Measurements from ENCODE around the gene HAPLN3. TPM values are rescaled to one million over a fixed set of nuclear protein-coding genes. Genes with fewer than 3 reads are reported as not detected.

The HAPLN3 gene
- polyA plus RNA-seq, 2 of the 4 experiments (the other 2 are of a cell fraction), result 8.5 to 39.7 TPM

- TF ChIP-seq MAFK (IDR thresholded peaks at IDR 0.05; ENCODE audit: partially characterized antibody), result no peak
- no peak for TF ChIP-seq NR3C1 (IDR thresholded peaks at IDR 0.05)
- TF ChIP-seq KDM1A (IDR thresholded peaks at IDR 0.05; ENCODE audit: low read depth), result no peak
- no peak for TF ChIP-seq MAX (IDR thresholded peaks at IDR 0.05)
- no peak for TF ChIP-seq KDM5A (IDR thresholded peaks at IDR 0.05)
- no peak for TF ChIP-seq POLR2AphosphoS2 (conservative IDR thresholded peaks at IDR 0.05; ENCODE audit: low read length)
- no peak for TF ChIP-seq REST (IDR thresholded peaks at IDR 0.05)
- no peak for TF ChIP-seq ZSCAN20 (CRISPR knock-in tag; IDR thresholded peaks at IDR 0.05)
- no peak for TF ChIP-seq CBX8 (IDR thresholded peaks at IDR 0.05)
- TF ChIP-seq NPAS2 (CRISPR knock-in tag; IDR thresholded peaks at IDR 0.05; ENCODE audit: borderline replicate concordance), result no peak
- no peaks in the 10 kb centered on the region for H3K9me3 ChIP-seq
- ChIA-PET POLR2A (no interaction called here), CTCF (interaction anchor here (0.8 to 4.3 kb wide), 5 partner anchors 8 to 314 kb away, joined by 4 to 23 read pairs (median 15); no protein-coding TSS in a partner anchor)
- 10% methylated on average over 1 of the region's 1 CpG for WGBS (ENCODE audit: missing lambda C conversion rate)
- H3K27ac ChIP-seq, result no peak overlapping the region
- H3K4me1 ChIP-seq, result no peaks in the 10 kb centered on the region
- no peak for DNase-seq (ENCODE audit: low read depth in 1 of 2, low spot score in 1 of 2)
- H3K4me2 ChIP-seq, result no peak overlapping the region
- no peak overlapping the region for H3K4me3 ChIP-seq
- no peak for FAIRE-seq
- ATAC-seq, result no peak
These were observed 31.9 kb downstream of the HAPLN3 start for GRCh38 chr15:88863412-88863811.

GRCh38 chr15:88860212-88860611 is 35.1 kb downstream of the HAPLN3 start:
- FAIRE-seq (no peak), ATAC-seq (peak in 1 of 2 experiments; percentile 18; a peak in 1 of 6 replicates)
- POLR2A ChIA-PET, result no interaction called here

GRCh38 chr15:88859550-88859949 is 35.8 kb downstream of the HAPLN3 start:
- Histone ChIP-seq H3K4me1 (no peaks in the 10 kb centered on the region), H3K4me2 (no peak overlapping the region), H3K4me3 (no peak overlapping the region), H3K9me3 (peaks cover 18% of the 10 kb centered on the region), H3K27ac (no peak overlapping the region)
- ChIA-PET CTCF (interaction anchor here (1.4 to 4.3 kb wide), 2 partner anchors 11 to 307 kb away, joined by 4 to 23 read pairs; no protein-coding TSS in a partner anchor), POLR2A (no interaction called here)
- TF ChIP-seq RNF2 (IDR thresholded peaks at IDR 0.05; ENCODE audit: borderline replicate concordance, low read depth) (no peak), ZFP36 (IDR thresholded peaks at IDR 0.05; ENCODE audit: borderline replicate concordance, partially characterized antibody) (peak; percentile 15)
- 50% methylated on average over 7 of the region's 7 CpGs for WGBS (ENCODE audit: missing lambda C conversion rate)
- ATAC-seq (peak in 1 of 2 experiments; percentile 29; a peak in 3 of 6 replicates), FAIRE-seq (no peak), DNase-seq (ENCODE audit: low read depth in 1 of 2, low spot score in 1 of 2) (no peak)

More at GRCh38 chr15:88860212-88860611, 35.1 kb downstream of the HAPLN3 start:
- no peak for DNase-seq (ENCODE audit: low read depth in 1 of 2, low spot score in 1 of 2)
- 26% methylated on average over 5 of the region's 7 CpGs for WGBS (ENCODE audit: missing lambda C conversion rate)
- Histone ChIP-seq H3K4me2 (no peak overlapping the region), H3K4me3 (no peak overlapping the region), H3K4me1 (no peaks in the 10 kb centered on the region), H3K27ac (no peak overlapping the region), H3K9me3 (peaks cover 12% of the 10 kb centered on the region)
- CTCF ChIA-PET, result interaction anchor here (0.8 to 4.3 kb wide), 4 partner anchors 11 to 307 kb away, joined by 3 to 23 read pairs (median 4); no protein-coding TSS in a partner anchor
- TF ChIP-seq RARB (CRISPR knock-in tag; IDR thresholded peaks at IDR 0.05) (no peak), HOXB5 (CRISPR knock-in tag; IDR thresholded peaks at IDR 0.05) (no peak), MAFK (IDR thresholded peaks at IDR 0.05; ENCODE audit: partially characterized antibody) (no peak), RAD21 (conservative IDR thresholded peaks at IDR 0.05 in 1 of 2, IDR thresholded peaks at IDR 0.05 in 1 of 2) (no peak), EHMT2 (IDR thresholded peaks at IDR 0.05; ENCODE audit: low read depth) (no peak), POLR2AphosphoS2 (conservative IDR thresholded peaks at IDR 0.05; ENCODE audit: low read length) (no peak), CHD2 (IDR thresholded peaks at IDR 0.05; ENCODE audit: low read length, partially characterized antibody) (no peak)

Measured in A549 (cell line).